OCI-LY3 (cell line): ENCODE data around the gene DENND1C.

ENCODE experiments used
- CTCF ChIP-seq: fragments of 200-600, 300-600 bp; sonication (generic); IDR thresholded peaks from 2 replicates; pipeline ENCODE4 v1.5.1; 2014; ENCODE audit warnings: antibody characterized with exemption, low read length, low read depth
- EZH2phosphoT487 ChIP-seq: fragments of 200-600 bp; shearing (Covaris generic); IDR thresholded peaks from 2 replicates; pipeline ENCODE4 v1.6.1; 2018; ENCODE audit warnings: antibody characterized with exemption, mixed run types, low read depth

- no peak for TF ChIP-seq CTCF
- TF ChIP-seq EZH2phosphoT487 = no peak
Measured at GRCh38 chr19:6480848-6481415, 655 bp downstream of the DENND1C start.
